GM19467 (cell line): ENCODE results near the gene DNAJB8.

Experiments used
- ATAC-seq: cut with Tn5 transposase; IDR thresholded peaks from one replicate; pipeline ENCODE4 v1.9.1; 2021; ENCODE audit warnings: mild to moderate bottlenecking, moderate library complexity; ENCODE audit not compliant: unreplicated experiment

DNAJB8 gene

GRCh38 chr3:128483657-128484403, 17.1 kb upstream of the DNAJB8 start:
- ATAC-seq = no peak

- no peak for ATAC-seq
These were observed 16.3 kb upstream of the DNAJB8 start for GRCh38 chr3:128482666-128483656.

- ATAC-seq = no peak
These were observed 15.5 kb upstream of the DNAJB8 start for GRCh38 chr3:128482175-128482574.

GRCh38 chr3:128481438-128481942, 14.8 kb upstream of the DNAJB8 start:
- ATAC-seq = no peak

- ATAC-seq = no peak
These were observed 14.2 kb upstream of the DNAJB8 start for GRCh38 chr3:128480717-128481437.

GRCh38 chr3:128480278-128480677, 13.6 kb upstream of the DNAJB8 start:
- ATAC-seq = no peak

GRCh38 chr3:128479558-128480086, 12.9 kb upstream of the DNAJB8 start:
- no peak for ATAC-seq

GRCh38 chr3:128478576-128479506, 12.2 kb upstream of the DNAJB8 start:
- ATAC-seq = no peak

- no peak for ATAC-seq
These were observed 10.0 kb upstream of the DNAJB8 start for GRCh38 chr3:128476659-128477058.

- no peak for ATAC-seq
These were observed 8.7 kb upstream of the DNAJB8 start for GRCh38 chr3:128475355-128475754.

- no peak for ATAC-seq
These were observed 7.0 kb upstream of the DNAJB8 start for GRCh38 chr3:128473737-128474136.

- ATAC-seq = no peak
These were observed 6.5 kb upstream of the DNAJB8 start for GRCh38 chr3:128473180-128473519.

GRCh38 chr3:128472449-128473179, 5.9 kb upstream of the DNAJB8 start:
- no peak for ATAC-seq

GRCh38 chr3:128471720-128472119, 5.0 kb upstream of the DNAJB8 start:
- no peak for ATAC-seq

- ATAC-seq = no peak
These were observed 4.4 kb upstream of the DNAJB8 start for GRCh38 chr3:128471110-128471509.

GRCh38 chr3:128470134-128470899, 3.6 kb upstream of the DNAJB8 start:
- no peak for ATAC-seq

- no peak for ATAC-seq
These were observed 2.9 kb upstream of the DNAJB8 start for GRCh38 chr3:128469556-128469955.

GRCh38 chr3:128468791-128469527, 2.3 kb upstream of the DNAJB8 start:
- ATAC-seq = no peak
